HCT116 (cell line): Measurements from ENCODE around the gene STIMATE. TPM values are rescaled to one million over a fixed set of nuclear protein-coding genes. Genes with fewer than 3 reads are reported as not detected.

Source experiments
- ATAC-seq: fragments of 200-7000 bp; cut with Tn5 transposase; 2 replicates; pipeline ENCODE4 v1.9.1; 2020; ENCODE audit warnings: mild to moderate bottlenecking, moderate library complexity
- BruUV-seq: library from RNA; stranded (reverse); fragments of 400-500 nt; replicated peaks from 2 replicates; lab custom pipeline; 2021; lab: Mats Ljungman, UMichigan
- CTCF ChIA-PET: fragments of 300-600 bp; sonication (Branson Sonifier 250); formaldehyde crosslinking; loops from one replicate; lab custom pipeline; 2021; ENCODE audit warnings: antibody characterized with exemption; lab: Charles Lee
- POLR2A ChIA-PET: fragments of 300-600, 350-600 bp; sonication (Branson Sonifier 250); formaldehyde crosslinking; loops from one replicate; lab custom pipeline; 2021; ENCODE audit warnings: antibody characterized with exemption; lab: Charles Lee
- RAD21 ChIA-PET, 2 experiments: fragments of 300-600 bp; sonication (Branson Sonifier 250); formaldehyde crosslinking; loops; one replicate each; lab custom pipeline; 2023; ENCODE audit warnings: low total read pairs in 2 of 2; ENCODE audit not compliant: uncharacterized antibody in 2 of 2, unreplicated experiment in 2 of 2, low non-redundant PET in 1 of 2; lab: Charles Lee
- DNase-seq: peaks from one replicate; pipeline ENCODE4 v3.0.0-alpha.2; 2010; ENCODE audit warnings: low read depth, low spot score
- H2AFZ ChIP-seq: fragments of 200-600 bp; shearing (Covaris generic), sonication (generic); 2 replicates; pipeline ENCODE4 v1.6.1; 2017; ENCODE audit warnings: low read depth, mixed run types, mixed read lengths, antibody characterized with exemption, low read length; ENCODE audit not compliant: poor library complexity, severe bottlenecking
- H3K27ac ChIP-seq: 2 replicates; pipeline ENCODE4 v1.5.1; 2012; ENCODE audit warnings: low read depth, low read length
- H3K27me3 ChIP-seq: fragments of 200-600 bp; sonication (generic); 2 replicates; pipeline ENCODE4 v1.6.1; 2016; ENCODE audit warnings: mixed run types, low read length, mixed read lengths; ENCODE audit not compliant: insufficient read depth
- H3K36me3 ChIP-seq, 2 experiments: fragments of 200-500 bp in 1 of 2; fragments of 200-600 bp in 1 of 2; sonication (Bioruptor generic) in 1 of 2; sonication (generic) in 1 of 2; 2 replicates each; pipeline versions ENCODE4 v1.5.1 to v1.6.1; 2014 to 2016; ENCODE audit warnings: low read length in 2 of 2, inconsistent platforms in 1 of 2, mixed read lengths in 1 of 2, mixed run types in 1 of 2; ENCODE audit not compliant: insufficient read depth in 2 of 2, control insufficient read depth in 1 of 2
- H3K4me1 ChIP-seq, 2 experiments: fragments of 200-600 bp in 1 of 2; sonication (generic) in 1 of 2; 2 replicates each; pipeline versions ENCODE4 v1.5.1 to v1.6.1; 2012 to 2017; ENCODE audit warnings: low read length in 2 of 2, inconsistent platforms in 1 of 2, mild to moderate bottlenecking in 1 of 2, mixed read lengths in 1 of 2, mixed run types in 1 of 2, moderate library complexity in 1 of 2; ENCODE audit not compliant: insufficient read depth in 2 of 2, control insufficient read depth in 1 of 2
- H3K4me2 ChIP-seq: fragments of 200-600 bp; sonication (generic); 2 replicates; pipeline ENCODE4 v1.6.1; 2017; ENCODE audit warnings: mixed run types, low read length, mixed read lengths
- H3K4me3 ChIP-seq, 2 experiments: fragments of 200-600 bp in 1 of 2; sonication (generic) in 1 of 2; replicated peaks in 1 of 2; 2 replicates each; pipeline ENCODE4 v1.5.1; 2011 to 2016; ENCODE audit warnings: low read length in 2 of 2, control low read depth in 1 of 2, low read depth in 1 of 2, mild to moderate bottlenecking in 1 of 2, mixed read lengths in 1 of 2, mixed run types in 1 of 2
- H3K79me2 ChIP-seq: fragments of 200-600 bp; sonication (generic); 2 replicates; pipeline ENCODE4 v1.6.1; 2017; ENCODE audit warnings: mild to moderate bottlenecking, mixed run types, low read length, moderate library complexity, mixed read lengths; ENCODE audit not compliant: insufficient read depth
- H3K9ac ChIP-seq: fragments of 200-600 bp; sonication (generic); 2 replicates; pipeline ENCODE4 v1.6.1; 2016; ENCODE audit warnings: low read length, mixed read lengths
- H3K9me2 ChIP-seq: fragments of 200-600 bp; sonication (generic), shearing (Covaris generic); 2 replicates; pipeline ENCODE4 v1.6.1; 2017; ENCODE audit warnings: mixed run types, mild to moderate bottlenecking, moderate library complexity; ENCODE audit not compliant: insufficient read depth
- H3K9me3 ChIP-seq, 2 experiments: fragments of 200-500 bp in 1 of 2; fragments of 200-600 bp in 1 of 2; sonication (Bioruptor generic) in 1 of 2; sonication (generic) in 1 of 2; 2 replicates each; pipeline ENCODE4 v1.6.1; 2014 to 2017; ENCODE audit warnings: low read length in 2 of 2, mixed read lengths in 2 of 2, inconsistent platforms in 1 of 2, low read depth in 1 of 2, mild to moderate bottlenecking in 1 of 2, mixed run types in 1 of 2, moderate library complexity in 1 of 2; ENCODE audit not compliant: control insufficient read depth in 1 of 2, insufficient read depth in 1 of 2
- H4K20me1 ChIP-seq: fragments of 200-600 bp; sonication (generic), shearing (Covaris generic); 2 replicates; pipeline ENCODE4 v1.6.1; 2017; ENCODE audit warnings: mixed run types, mild to moderate bottlenecking, moderate library complexity; ENCODE audit not compliant: insufficient read depth
- CBX3 ChIP-seq: IDR thresholded peaks from 2 replicates; pipeline ENCODE4 v1.6.1; 2012; ENCODE audit warnings: low read depth
- CEBPB ChIP-seq: IDR thresholded peaks from 2 replicates; pipeline ENCODE4 v1.6.1; 2012; ENCODE audit warnings: low read depth
- CTCF ChIP-seq, 3 experiments: fragments of 200-600 bp in 1 of 3; sonication (generic) in 1 of 3; IDR thresholded peaks in 2 of 3; conservative IDR thresholded peaks in 1 of 3; 2 replicates each; pipeline ENCODE4 v1.5.1; 2012 to 2017; ENCODE audit warnings: low read depth in 2 of 3, low read length in 2 of 3, antibody characterized with exemption in 1 of 3, borderline replicate concordance in 1 of 3, control low read depth in 1 of 3, mild to moderate bottlenecking in 1 of 3, mixed read lengths in 1 of 3, mixed run types in 1 of 3, moderate library complexity in 1 of 3; ENCODE audit not compliant: insufficient read depth in 1 of 3
- EGR1 ChIP-seq: IDR thresholded peaks from 2 replicates; pipeline ENCODE4 v1.6.1; 2012; ENCODE audit warnings: low read depth
- ELF1 ChIP-seq: IDR thresholded peaks from 2 replicates; pipeline ENCODE4 v1.6.1; 2012; ENCODE audit warnings: low read depth, borderline replicate concordance
- EZH2phosphoT487 ChIP-seq: fragments of 200-600 bp; IDR thresholded peaks from 2 replicates; pipeline ENCODE4 v1.6.1; 2018; ENCODE audit warnings: antibody characterized with exemption, borderline replicate concordance
- FOSL1 ChIP-seq: IDR thresholded peaks from 2 replicates; pipeline ENCODE4 v1.6.1; 2012; ENCODE audit warnings: low read depth
- POLR2A ChIP-seq: IDR thresholded peaks from 2 replicates; pipeline ENCODE4 v1.7.0; 2011; ENCODE audit warnings: borderline replicate concordance; ENCODE audit not compliant: insufficient read depth, insufficient read length; ENCODE audit errors: extremely low read depth
- RAD21 ChIP-seq: IDR thresholded peaks from 2 replicates; pipeline ENCODE4 v1.6.1; 2012; ENCODE audit warnings: low read depth, mild to moderate bottlenecking
- SIN3A ChIP-seq: IDR thresholded peaks from 2 replicates; pipeline ENCODE4 v1.6.1; 2012; ENCODE audit warnings: low read depth
- ZFX ChIP-seq: fragments of 450-650 bp; IDR thresholded peaks from 2 replicates; pipeline ENCODE4 v1.6.1; 2017
- intact Hi-C: fragments of 100-400 bp; cut with micrococcal nuclease; formaldehyde crosslinking; loops from 2 replicates; pipeline ENCODE4 v1.10.0; 2022
- total RNA-seq: library from RNA; stranded (reverse); gene quantifications from one replicate; pipeline ENCODE4 v1.2.1, GENCODE V29; 2021; ENCODE audit not compliant: unreplicated experiment

Gene STIMATE
- total RNA-seq, 1 experiment from 2014 or later = 20.2 TPM

GRCh38 chr3:52856666-52857065 is 40.7 kb downstream of the STIMATE start:
- RAD21 ChIA-PET = interaction anchor here in 1 of 2 experiments (0.6 kb wide), 1 partner anchor 65 kb away, joined by 4 read pairs; no protein-coding TSS in a partner anchor

More at GRCh38 chr3:52856666-52857065, 40.7 kb downstream of the STIMATE start:
- ATAC-seq = no peak
- Histone ChIP-seq H4K20me1 (no peaks in the 10 kb centered on the region), H3K27me3 (no peaks in the 10 kb centered on the region), H3K9me2 (no peaks in the 10 kb centered on the region), H3K4me1 (no peaks in the 10 kb centered on the region), H3K4me3 (no peak overlapping the region), H3K9ac (no peak overlapping the region), H3K36me3 (peaks cover 0 to 2% of the 10 kb centered on the region in 2 experiments; a peak in 1 of 4 replicates), H3K9me3 (no peaks in the 10 kb centered on the region), H3K4me2 (no peak overlapping the region), H2AFZ (no peak overlapping the region), H3K79me2 (no peaks in the 10 kb centered on the region), H3K27ac (no peak overlapping the region)
- CTCF ChIA-PET = no interaction called here
- BruUV-seq = no TSS peak
- DNase-seq = no peak
- intact Hi-C loops = no loop called here
- POLR2A ChIA-PET = no interaction called here
- TF ChIP-seq SIN3A = no peak
- TF ChIP-seq CBX3 = no peak
- TF ChIP-seq ELF1 = no peak
- TF ChIP-seq RAD21 = no peak
- TF ChIP-seq POLR2A = no peak
- TF ChIP-seq CTCF (IDR thresholded peaks at IDR 0.05 in 2 of 3, conservative IDR thresholded peaks at IDR 0.05 in 1 of 3; ENCODE audit: borderline replicate concordance in 1 of 3, insufficient read depth in 1 of 3, low read depth in 2 of 3, low read length in 2 of 3) = no peak
- TF ChIP-seq ZFX = no peak
- TF ChIP-seq EZH2phosphoT487 = no peak
- no peak for TF ChIP-seq FOSL1
- TF ChIP-seq EGR1 = no peak
- no peak for TF ChIP-seq CEBPB
- TF ChIP-seq, all 23 proteins: peak for 0
